SK-N-MC (cell line): Measurements from ENCODE around the gene ANKRD31.
"Not testable (repeated sequence)": the region's sequence is repeated elsewhere in the genome, so short reads cannot be mapped to it uniquely, and the experiment has no call there.

ENCODE experiments used
- DNase-seq: peaks from one replicate; pipeline ENCODE4 v3.0.0-alpha.2; 2011; ENCODE audit warnings: low read depth, low spot score
- H3K27ac ChIP-seq: fragments of 200-600 bp; sonication (generic); 2 replicates; pipeline ENCODE4 v1.5.1; 2016; ENCODE audit warnings: mixed run types
- H3K36me3 ChIP-seq: fragments of 200-600 bp; sonication (generic); 2 replicates; pipeline ENCODE4 v1.6.1; 2017; ENCODE audit warnings: antibody characterized with exemption, low read length, mixed read lengths; ENCODE audit not compliant: insufficient read depth
- H3K4me3 ChIP-seq: fragments of 200-600 bp; sonication (generic); 2 replicates; pipeline ENCODE4 v1.5.1; 2016
- H3K9ac ChIP-seq: fragments of 200-600 bp; sonication (generic); 2 replicates; pipeline ENCODE4 v1.8.0; 2017; ENCODE audit warnings: mixed run types, mixed read lengths; ENCODE audit not compliant: insufficient read length
- H3K9me3 ChIP-seq: fragments of 200-600 bp; sonication (generic); 2 replicates; pipeline ENCODE4 v1.6.1; 2017; ENCODE audit warnings: low read depth, mild to moderate bottlenecking, antibody characterized with exemption, low read length, moderate library complexity, mixed read lengths
- EZH2 ChIP-seq: fragments of 200-600 bp; sonication (generic); IDR thresholded peaks from one replicate; pipeline ENCODE4 v1.6.1; 2017; ENCODE audit warnings: antibody characterized with exemption
- FOXP2 ChIP-seq: optimal IDR thresholded peaks from 2 replicates; pipeline ENCODE3; 2011; ENCODE audit warnings: mild to moderate bottlenecking, moderate library complexity; ENCODE audit not compliant: insufficient read depth; ENCODE audit errors: extremely low read length, control extremely low read depth
- POLR2AphosphoS5 ChIP-seq: IDR thresholded peaks from 2 replicates; pipeline ENCODE4 v1.6.1; 2012; ENCODE audit warnings: mild to moderate bottlenecking, low read depth, low read length, borderline replicate concordance

The ANKRD31 gene

DNA sequence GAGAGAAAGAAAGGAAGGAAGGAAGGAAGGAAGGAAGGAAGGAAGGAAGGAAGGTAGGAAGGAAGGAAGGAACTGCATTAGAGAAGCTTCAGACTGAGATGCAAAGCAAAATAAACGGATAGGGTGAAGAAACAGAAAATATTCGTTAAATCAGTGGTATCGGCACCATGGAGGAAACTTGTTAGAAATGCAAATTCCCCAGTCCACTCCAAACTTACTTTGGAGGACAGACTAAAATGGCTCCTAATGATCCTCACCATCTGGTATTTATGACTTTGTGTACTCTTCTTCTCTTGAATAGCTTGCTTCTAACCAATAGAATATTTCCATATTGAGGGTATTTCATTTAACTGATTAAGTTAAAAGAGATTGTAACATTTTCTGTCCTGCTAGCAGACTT is 96.4 kb downstream of the ANKRD31 start:
- TF ChIP-seq POLR2AphosphoS5 (peak; percentile 6; the same call in 1 of the 2 replicates), EZH2 (no peak), FOXP2 (no peak)
- Histone ChIP-seq H3K9ac (no peak overlapping the region), H3K4me3 (no peak overlapping the region), H3K27ac (peak overlapping the region; percentile 96), H3K36me3 (no peaks in the 10 kb centered on the region), H3K9me3 (no peaks in the 10 kb centered on the region)
- peak; percentile 90 for DNase-seq

DNA sequence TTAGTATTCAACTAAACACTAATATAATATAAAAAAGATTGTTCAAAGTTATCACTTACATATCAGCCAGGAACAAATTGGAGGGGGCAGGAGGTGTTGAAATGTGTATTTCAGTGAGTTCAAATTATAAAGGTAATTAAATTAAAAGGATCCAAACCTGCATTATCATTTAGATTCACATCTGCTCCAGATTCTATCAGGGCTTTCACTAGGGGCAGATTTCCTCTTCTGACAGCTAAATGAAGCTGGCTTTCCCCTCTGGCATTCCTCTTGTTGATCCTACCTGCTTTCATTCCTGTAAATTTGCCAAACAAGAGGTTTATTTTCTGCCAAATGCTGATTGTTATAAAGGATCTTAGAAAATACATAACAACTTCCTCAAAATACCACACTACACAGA is 98.0 kb downstream of the ANKRD31 start:
- Histone ChIP-seq H3K4me3 (no peak overlapping the region), H3K9me3 (no peaks in the 10 kb centered on the region), H3K36me3 (no peaks in the 10 kb centered on the region), H3K27ac (peak overlapping the region; percentile 96), H3K9ac (peak overlapping the region; percentile 16)
- no peak for TF ChIP-seq EZH2
- TF ChIP-seq FOXP2, result no peak
- TF ChIP-seq POLR2AphosphoS5, result no peak
- DNase-seq, result no peak

DNA sequence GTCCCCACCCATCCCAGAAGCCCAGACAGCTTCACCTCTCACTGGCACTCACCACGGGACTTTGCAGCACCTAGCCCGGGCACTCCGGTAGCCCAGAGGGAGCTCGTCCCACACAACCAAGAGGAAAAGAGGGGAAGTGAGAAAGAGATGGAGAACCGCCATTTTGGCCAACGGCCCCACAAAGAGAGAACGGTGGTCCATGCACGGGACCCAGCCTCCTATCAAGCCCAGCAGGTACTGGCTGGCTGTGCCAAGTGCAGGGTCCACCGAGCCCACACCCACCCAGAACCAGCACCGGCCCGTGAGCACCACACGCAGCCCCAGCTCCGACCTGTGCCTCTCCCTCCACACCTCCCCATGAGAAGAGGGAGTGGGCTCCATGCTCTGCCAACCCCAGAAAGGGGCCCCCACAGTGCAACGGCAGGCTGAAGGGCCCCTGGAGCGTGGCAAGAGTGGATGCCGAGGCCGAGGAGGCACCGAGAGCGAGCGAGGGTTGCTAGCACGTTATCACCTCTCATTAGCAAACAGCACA is 105.8 kb downstream of the ANKRD31 start:
- Histone ChIP-seq H3K36me3 (no peaks in the 10 kb centered on the region), H3K9ac (no peak overlapping the region), H3K9me3 (no peaks in the 10 kb centered on the region), H3K27ac (no peak overlapping the region), H3K4me3 (no peak overlapping the region)
- TF ChIP-seq POLR2AphosphoS5 (no peak), EZH2 (no peak), FOXP2 (no peak)
- no peak for DNase-seq

DNA sequence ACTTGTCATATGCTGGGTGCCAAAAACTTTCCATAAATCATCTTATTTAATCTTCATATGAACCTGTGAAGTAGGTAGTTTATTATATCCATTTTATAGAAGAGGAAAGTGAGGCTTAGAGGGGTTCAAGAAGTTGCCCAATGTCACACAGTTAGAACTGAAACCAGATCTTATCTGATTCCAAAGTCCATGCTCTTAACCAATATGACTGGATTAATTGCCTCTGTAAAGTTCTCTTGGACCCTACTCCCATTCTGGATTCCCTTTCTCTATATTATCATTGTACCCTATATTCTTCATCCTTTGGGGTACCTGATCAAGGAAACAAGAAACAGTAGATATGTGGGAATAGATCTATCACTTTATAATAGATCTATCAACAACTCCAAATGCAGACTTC is 119.8 kb downstream of the ANKRD31 start:
- no peak overlapping the region for H3K27ac ChIP-seq
- H3K4me3 ChIP-seq, result no peak overlapping the region
- DNase-seq, result no peak
- no peaks in the 10 kb centered on the region for H3K36me3 ChIP-seq
- TF ChIP-seq EZH2, result no peak
- no peaks in the 10 kb centered on the region for H3K9me3 ChIP-seq
- H3K9ac ChIP-seq, result no peak overlapping the region

DNA sequence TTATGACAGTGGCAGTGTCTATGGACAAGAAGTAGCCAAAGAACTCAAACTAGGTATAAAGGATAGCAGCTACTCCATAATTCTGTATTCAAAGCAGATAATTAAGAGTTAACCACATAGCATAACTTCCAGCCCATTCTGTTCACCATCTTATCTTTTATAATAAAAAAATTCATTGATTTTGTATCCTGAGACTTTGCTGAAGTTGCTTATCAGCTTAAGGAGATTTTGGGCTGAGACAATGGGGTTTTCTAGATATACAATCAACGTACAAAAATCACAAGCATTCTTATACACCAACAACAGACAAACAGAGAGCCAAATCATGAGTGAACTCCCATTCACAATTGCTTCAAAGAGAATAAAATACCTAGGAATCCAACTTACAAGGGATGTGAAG is 122.4 kb downstream of the ANKRD31 start:
- not testable (repeated sequence) for H3K27ac ChIP-seq, H3K9me3 ChIP-seq, H3K9ac ChIP-seq, H3K36me3 ChIP-seq, DNase-seq, H3K4me3 ChIP-seq

- H3K4me3 ChIP-seq, result no peak overlapping the region
- TF ChIP-seq FOXP2 (no peak), POLR2AphosphoS5 (no peak)
- no peak for DNase-seq
Measured at GRCh38 chr5:75113354-75114113, 123.1 kb downstream of the ANKRD31 start.

DNA sequence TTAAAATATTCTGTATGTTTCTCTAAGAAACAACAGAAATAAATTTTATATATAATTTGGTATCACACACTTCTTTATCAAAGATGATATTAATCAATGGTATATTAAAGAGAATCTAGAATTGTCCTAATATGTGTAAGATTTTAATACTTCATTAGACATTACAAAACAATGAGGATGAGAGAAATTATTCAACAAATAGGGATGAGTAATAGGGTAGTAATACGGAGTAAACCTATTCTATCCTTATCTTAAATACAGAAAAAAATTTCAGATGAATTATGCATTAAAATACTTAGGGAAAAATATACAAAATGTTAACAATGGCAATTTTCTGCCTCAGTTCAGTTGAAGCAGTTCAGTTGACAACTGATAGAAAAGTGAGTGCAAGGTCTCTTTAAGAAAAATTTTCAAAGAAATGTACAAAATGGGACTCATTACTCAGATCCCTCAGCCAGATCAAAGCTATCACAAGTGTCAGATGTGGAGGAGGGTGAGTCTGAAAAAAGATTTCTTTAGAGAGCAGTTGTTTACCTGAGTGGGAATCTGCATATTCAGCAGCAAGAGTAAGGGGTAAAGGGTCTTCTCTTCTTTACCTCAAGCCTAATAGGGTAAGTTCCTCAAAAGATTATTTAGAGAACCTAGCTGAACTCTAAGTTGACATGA is 127.6 kb downstream of the ANKRD31 start:
- Histone ChIP-seq H3K27ac (no peak overlapping the region), H3K9ac (no peak overlapping the region), H3K9me3 (no peaks in the 10 kb centered on the region), H3K36me3 (no peaks in the 10 kb centered on the region), H3K4me3 (no peak overlapping the region)
- no peak for TF ChIP-seq FOXP2
- no peak for TF ChIP-seq EZH2
- TF ChIP-seq POLR2AphosphoS5, result no peak
- DNase-seq, result no peak

More at GRCh38 chr5:75113354-75114113, 123.1 kb downstream of the ANKRD31 start:
- Histone ChIP-seq H3K36me3 (no peaks in the 10 kb centered on the region), H3K9me3 (no peaks in the 10 kb centered on the region), H3K27ac (no peak overlapping the region), H3K9ac (no peak overlapping the region)

- H3K9me3 ChIP-seq, result no peaks in the 10 kb centered on the region
- no peak for DNase-seq
- no peak overlapping the region for H3K27ac ChIP-seq
- no peaks in the 10 kb centered on the region for H3K36me3 ChIP-seq
- no peak overlapping the region for H3K9ac ChIP-seq
- no peak overlapping the region for H3K4me3 ChIP-seq
- TF ChIP-seq EZH2 (no peak), FOXP2 (no peak), POLR2AphosphoS5 (no peak)
Measured at GRCh38 chr5:75108515-75108914, 128.2 kb downstream of the ANKRD31 start.

GRCh38 chr5:75095956-75096355 is 140.7 kb downstream of the ANKRD31 start:
- H3K9ac ChIP-seq, H3K4me3 ChIP-seq, H3K9me3 ChIP-seq, H3K36me3 ChIP-seq: not testable (repeated sequence)
- peak; percentile 68 for DNase-seq
- H3K27ac ChIP-seq, result peak overlapping the region; percentile 3; the same call in 1 of the 2 replicates
